Measurements from ENCODE around the gene ADGRL2. TPM values are rescaled to one million over a fixed set of nuclear protein-coding genes. Genes with fewer than 3 reads are reported as not detected.

Gene ADGRL2
- total RNA-seq: not detected

DNA sequence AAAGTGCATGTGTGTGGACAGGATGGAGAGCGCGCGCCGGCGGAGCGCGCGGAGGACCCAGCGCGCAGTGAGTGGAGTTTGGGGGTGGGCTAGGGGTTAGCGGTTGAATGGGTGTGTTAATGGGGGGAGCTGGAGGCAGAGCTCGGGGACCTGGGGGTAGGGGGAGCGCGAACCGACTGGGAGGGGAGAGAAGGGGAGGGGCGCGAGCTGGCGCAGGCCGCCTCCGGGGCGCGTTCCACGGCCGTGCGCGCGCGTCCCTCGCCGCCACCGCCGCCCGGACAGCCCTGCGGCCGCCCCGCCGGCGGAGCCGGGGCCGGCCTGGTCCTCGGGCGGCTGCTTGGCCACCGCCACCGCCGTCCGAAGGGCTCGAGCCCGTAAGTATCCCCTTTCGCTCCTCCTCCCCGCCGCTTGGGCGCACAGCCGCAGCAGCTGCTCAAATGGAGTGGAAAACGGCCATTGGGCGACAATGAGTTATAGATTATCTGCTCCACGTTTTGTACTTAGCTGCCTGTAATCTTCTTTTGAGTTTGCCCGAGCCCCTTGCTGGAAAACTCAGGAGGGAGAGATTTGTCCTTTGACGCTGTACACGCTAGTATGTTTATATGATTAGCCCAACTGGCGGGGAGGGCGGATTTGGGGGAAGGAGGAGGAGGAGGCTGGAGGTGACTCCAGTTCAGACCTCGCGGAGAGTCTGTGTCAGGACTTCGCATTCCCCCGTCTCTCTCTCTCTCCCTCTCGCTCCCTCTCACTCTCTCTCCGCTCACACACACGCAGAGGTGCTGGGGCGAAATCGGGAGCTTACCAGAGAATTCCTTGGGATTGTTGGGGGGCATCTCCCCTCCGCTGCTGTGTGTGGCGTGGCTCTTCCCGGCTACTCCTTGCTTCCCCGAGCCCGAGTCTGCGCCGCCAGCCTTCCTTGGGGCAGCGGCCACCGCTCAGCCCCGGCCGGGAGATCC is at the start of gene ADGRL2:
Gene ADGRL2, plus strand, starts transcription at position 240 of the 956 bp plus-strand sequence. CDS start 36,051 bp downstream, outside the sequence.
- Mint-ChIP-seq H3K36me3 (no peaks in the 10 kb centered on the region), H3K4me3 (peak within 1 kb of the TSS; percentile 58), H3K27me3 (peaks cover 70% of the 10 kb centered on the region), H3K9me3 (no peaks in the 10 kb centered on the region), H3K4me1 (peaks cover 5% of the 10 kb centered on the region), H3K27ac (no peak within 1 kb of the TSS)
- DNase-seq: peak; percentile 5

DNA sequence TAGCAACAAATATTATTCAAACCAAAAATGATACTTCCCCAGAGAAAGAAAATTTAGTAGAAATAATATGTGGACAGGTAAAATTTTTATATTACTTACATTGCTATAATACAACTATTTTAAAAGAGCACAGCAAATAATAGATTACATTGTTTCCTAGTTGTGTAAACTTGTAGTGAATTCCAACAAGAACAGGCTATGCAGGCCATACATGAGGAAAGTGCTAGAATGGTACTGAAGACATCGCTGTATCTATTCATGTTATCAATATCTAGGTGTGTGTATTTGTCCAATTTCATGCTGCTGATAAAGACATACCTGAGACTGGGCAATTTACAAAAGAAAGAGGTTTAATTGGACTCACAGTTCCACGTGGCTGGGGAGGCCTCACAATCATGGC is 47.9 kb upstream of the ADGRL2 start:
- Mint-ChIP-seq H3K4me1 (no peaks in the 10 kb centered on the region), H3K9me3 (peaks cover 3% of the 10 kb centered on the region), H3K4me3 (no peak overlapping the region), H3K27ac (no peak overlapping the region), H3K27me3 (no peaks in the 10 kb centered on the region), H3K36me3 (no peaks in the 10 kb centered on the region)
- DNase-seq: no peak

DNA sequence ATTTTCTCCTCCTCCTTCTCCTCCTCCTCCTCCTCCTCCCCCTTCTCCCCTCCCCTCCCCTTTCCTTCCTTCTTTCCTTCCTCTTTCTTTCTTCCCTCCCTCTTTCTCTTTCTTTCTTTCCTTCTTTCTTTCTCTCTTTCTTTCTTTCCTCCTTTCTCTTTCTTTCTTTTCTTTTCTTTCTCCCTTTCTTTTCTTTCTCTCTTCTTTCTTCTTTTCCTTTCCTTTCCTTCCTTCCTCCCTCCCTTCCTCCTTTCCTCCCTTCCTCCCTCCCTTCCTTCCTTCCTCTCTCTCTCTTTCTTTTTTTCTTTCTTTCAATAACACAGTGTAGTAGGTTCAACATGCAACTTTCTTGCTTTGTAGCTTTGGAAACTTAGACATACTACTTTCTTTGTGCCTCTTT is 46.3 kb upstream of the ADGRL2 start:
- Mint-ChIP-seq H3K4me1 (no peaks in the 10 kb centered on the region), H3K9me3 (peaks cover 3% of the 10 kb centered on the region), H3K27me3 (no peaks in the 10 kb centered on the region), H3K36me3 (no peaks in the 10 kb centered on the region), H3K4me3 (no peak overlapping the region), H3K27ac (no peak overlapping the region)
- DNase-seq: no peak

DNA sequence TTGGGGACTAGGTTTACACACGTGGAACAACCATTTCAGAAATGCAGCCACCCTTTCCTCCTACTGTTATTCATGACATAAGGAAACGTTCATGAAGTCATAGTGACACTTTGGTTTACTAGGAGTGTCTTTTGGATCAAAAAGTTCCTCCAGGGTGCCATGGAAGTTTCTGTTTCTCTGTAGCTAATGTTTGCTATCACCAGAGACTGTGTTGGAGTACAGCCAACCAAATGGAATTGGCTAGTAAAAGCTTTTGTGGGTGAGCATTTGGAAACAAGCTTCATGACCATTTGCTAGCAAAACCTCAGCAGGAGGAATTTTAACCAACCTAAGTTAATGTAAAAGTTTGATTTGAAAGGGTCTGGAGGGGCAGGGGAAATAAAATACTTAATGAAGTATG is 43.9 kb upstream of the ADGRL2 start:
- H3K27ac Mint-ChIP-seq: no peak overlapping the region
- H3K4me1 Mint-ChIP-seq: no peaks in the 10 kb centered on the region
- H3K9me3 Mint-ChIP-seq: peaks cover 3% of the 10 kb centered on the region
- no peaks in the 10 kb centered on the region for H3K36me3 Mint-ChIP-seq
- no peak overlapping the region for H3K4me3 Mint-ChIP-seq
- DNase-seq: no peak
- H3K27me3 Mint-ChIP-seq: no peaks in the 10 kb centered on the region

DNA sequence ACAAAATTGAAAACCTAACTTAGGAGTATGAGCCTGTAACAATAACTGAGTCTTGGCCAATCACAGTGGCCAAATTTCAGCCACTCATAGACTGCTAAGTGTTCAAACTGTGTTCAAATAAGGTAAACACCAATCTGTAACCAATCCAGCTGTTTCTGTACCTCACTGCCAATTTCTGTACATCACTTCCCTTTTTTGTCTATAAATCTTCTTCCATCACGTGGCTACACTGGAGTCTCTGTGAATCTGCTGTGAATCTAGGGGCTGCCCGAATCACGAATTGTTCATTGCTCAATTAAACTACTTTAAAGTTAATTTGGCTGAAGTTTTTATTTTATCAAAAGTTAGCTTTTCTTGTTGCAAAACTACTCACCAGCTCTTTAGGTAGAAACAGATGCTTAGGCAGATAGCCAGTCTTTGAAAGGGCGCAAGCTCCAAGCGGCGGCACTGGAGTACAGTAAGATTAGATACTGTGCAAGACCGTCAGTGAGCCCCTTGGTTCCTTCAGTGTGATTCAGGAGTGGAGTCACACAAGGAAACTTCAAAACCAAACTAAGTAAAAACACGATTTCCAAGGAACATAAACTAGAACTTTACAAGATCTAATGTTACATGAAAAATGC is 43.2 kb upstream of the ADGRL2 start:
- Mint-ChIP-seq H3K36me3 (no peaks in the 10 kb centered on the region), H3K27ac (no peak overlapping the region), H3K9me3 (peaks cover 3% of the 10 kb centered on the region), H3K27me3 (no peaks in the 10 kb centered on the region), H3K4me3 (no peak overlapping the region), H3K4me1 (no peaks in the 10 kb centered on the region)
- DNase-seq: no peak

DNA sequence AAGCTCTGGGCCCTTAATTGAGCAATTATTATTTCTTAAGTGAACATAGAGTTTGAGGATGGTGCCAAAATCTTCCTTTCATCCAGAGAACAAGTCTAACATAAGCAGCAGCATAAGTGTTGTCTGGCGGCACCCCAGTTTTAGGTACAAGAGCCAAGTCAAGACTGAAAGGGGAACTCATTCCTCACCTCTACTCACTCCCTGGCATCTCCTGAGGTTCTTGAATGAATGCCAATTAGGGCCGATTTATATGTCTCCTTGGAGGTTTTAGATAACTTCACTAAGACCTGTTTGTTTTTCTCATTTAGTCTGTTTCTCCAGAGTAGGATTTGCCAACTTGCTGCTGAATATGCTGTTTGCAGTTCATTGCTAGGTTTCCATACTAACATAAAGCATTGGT is 42.6 kb upstream of the ADGRL2 start:
- no peak overlapping the region for H3K27ac Mint-ChIP-seq
- no peak overlapping the region for H3K4me3 Mint-ChIP-seq

DNA sequence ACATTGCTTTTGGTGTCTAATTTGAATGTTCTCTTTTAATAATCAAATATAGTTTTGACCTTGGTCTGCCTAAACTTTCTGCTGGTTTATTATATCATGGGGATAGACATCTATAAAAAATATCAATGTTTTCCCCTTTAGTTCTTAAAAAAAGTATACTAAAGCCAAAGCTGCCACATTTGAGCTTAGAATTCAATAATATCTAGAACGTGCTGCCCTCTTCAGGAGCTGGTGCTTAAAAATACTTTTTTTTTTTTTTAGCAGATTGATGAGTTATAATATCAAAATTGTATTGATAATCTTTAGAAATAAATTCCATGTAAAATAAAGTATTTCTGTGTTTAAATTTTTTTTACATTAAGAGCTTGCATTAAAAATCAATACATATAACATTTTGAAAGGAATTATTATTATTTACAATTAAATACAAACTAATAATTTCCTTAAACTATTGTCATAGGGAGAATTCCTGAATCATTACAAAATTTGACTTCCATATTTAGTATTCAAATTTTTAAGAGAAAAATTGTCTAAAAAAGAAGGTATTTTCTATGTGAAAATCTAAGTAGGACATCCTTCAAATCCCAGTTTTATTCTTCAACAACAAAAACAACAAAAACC is 40.1 kb upstream of the ADGRL2 start:
- H3K9me3 Mint-ChIP-seq: no peaks in the 10 kb centered on the region
- no peak for DNase-seq
- no peak overlapping the region for H3K4me3 Mint-ChIP-seq
- no peaks in the 10 kb centered on the region for H3K27me3 Mint-ChIP-seq
- no peaks in the 10 kb centered on the region for H3K4me1 Mint-ChIP-seq
- H3K27ac Mint-ChIP-seq: no peak overlapping the region
- no peaks in the 10 kb centered on the region for H3K36me3 Mint-ChIP-seq

More for the DNA sequence above, 42.6 kb upstream of the ADGRL2 start:
- Mint-ChIP-seq H3K4me1 (no peaks in the 10 kb centered on the region), H3K9me3 (peaks cover 1% of the 10 kb centered on the region), H3K36me3 (no peaks in the 10 kb centered on the region), H3K27me3 (no peaks in the 10 kb centered on the region)
- no peak for DNase-seq

DNA sequence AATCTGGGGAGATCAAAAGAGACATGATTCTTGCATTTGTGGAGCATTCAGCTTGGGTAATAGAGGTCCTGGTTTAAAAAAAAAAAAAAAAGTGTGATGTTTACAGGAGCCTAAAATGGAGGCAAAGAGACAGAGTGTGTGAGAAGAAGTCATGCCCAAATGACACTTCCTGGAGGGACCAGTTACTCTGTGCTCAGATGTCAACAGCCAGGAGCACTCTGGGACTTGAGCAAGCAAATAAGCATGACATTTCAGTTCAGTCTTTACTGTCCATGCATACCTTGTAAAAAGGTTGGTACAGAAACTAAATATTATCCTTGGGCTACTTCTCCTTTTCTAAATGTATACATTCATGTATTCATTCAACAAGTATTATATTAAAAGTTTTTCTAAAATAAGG is 25.2 kb upstream of the ADGRL2 start:
- no peaks in the 10 kb centered on the region for H3K4me1 Mint-ChIP-seq
- H3K36me3 Mint-ChIP-seq: no peaks in the 10 kb centered on the region
- no peaks in the 10 kb centered on the region for H3K9me3 Mint-ChIP-seq

DNA sequence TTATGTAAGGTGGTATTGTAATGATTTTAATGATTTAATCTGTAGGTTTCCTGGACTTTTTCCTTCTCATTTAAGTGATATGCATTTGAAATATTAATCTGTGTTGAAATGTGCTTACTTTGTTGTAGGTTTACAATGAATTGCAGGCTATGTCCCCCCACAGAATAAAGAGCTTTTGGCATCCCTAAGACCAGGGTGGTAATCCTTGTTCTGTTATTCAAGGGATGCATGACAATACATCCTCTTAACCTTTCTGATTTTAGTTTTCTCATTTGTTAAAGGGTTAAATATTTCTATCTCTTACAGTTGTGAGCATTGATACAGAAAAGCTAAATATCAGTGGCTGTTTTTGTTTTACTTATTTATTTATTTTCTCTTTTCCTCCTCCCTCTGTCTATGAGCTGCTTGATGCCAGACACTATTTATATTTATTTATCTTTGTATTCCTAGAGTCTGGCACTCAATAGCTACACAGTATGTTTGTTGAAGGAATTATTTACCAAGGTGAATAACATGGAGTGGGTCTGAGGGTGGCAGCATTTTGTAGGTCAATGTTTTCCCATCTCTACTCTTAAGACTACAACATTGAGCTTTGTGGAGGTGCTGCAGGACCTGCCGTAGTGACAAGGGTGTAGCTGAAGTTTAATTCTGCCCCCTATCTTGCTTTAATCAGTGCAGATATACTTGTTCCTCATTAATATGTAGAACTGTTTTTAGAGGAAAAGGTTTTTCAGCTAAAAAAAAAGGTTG is 19.9 kb upstream of the ADGRL2 start:
- H3K27me3 Mint-ChIP-seq: no peaks in the 10 kb centered on the region

More for the DNA sequence above, 25.2 kb upstream of the ADGRL2 start:
- DNase-seq: no peak
- Mint-ChIP-seq H3K27ac (no peak overlapping the region), H3K4me3 (no peak overlapping the region), H3K27me3 (no peaks in the 10 kb centered on the region)

DNA sequence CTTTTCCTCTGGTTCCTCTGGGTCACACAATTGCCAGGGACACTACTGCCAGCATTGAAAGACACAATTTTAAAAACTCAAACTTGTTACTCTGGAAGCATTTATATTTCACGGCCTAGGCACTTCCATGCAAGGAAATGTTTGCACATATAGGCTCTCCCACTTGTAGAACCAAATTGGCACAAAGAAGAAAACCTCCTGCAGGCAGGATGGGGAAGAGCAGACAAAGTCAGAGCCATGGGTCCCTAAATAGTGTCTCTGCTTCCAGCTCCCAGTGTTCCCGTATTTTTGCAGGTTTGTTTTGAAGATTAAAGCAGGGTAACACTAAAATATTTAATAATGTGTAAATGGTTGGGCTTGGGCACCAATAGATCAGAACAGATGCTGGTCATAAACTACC is 19.0 kb upstream of the ADGRL2 start:
- H3K27me3 Mint-ChIP-seq: no peaks in the 10 kb centered on the region
- H3K36me3 Mint-ChIP-seq: no peaks in the 10 kb centered on the region
- H3K4me3 Mint-ChIP-seq: no peak overlapping the region
- H3K27ac Mint-ChIP-seq: no peak overlapping the region
- no peaks in the 10 kb centered on the region for H3K9me3 Mint-ChIP-seq
- no peaks in the 10 kb centered on the region for H3K4me1 Mint-ChIP-seq
- no peak for DNase-seq

More for the DNA sequence above, 19.9 kb upstream of the ADGRL2 start:
- DNase-seq: no peak
- H3K9me3 Mint-ChIP-seq: no peaks in the 10 kb centered on the region
- H3K36me3 Mint-ChIP-seq: no peaks in the 10 kb centered on the region
- no peak overlapping the region for H3K4me3 Mint-ChIP-seq
- H3K4me1 Mint-ChIP-seq: no peaks in the 10 kb centered on the region
- H3K27ac Mint-ChIP-seq: no peak overlapping the region

DNA sequence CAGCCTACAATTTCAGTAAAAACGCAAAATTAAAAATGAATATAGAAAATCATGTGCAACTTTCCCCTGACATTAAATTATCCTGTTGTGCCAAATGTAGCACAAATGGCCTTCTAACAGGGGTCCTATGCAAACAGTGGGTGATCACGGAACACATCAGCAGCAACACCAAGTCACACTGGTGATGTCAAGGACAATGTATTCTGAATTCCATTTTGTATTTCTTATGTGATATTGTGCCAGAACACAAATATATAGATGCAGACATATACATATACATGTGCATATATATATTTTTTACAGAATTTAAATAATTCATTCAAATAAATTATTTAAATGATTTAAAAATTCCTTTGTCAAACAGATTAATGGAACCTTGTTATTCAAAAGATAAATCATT is 8.6 kb upstream of the ADGRL2 start:
- Mint-ChIP-seq H3K36me3 (no peaks in the 10 kb centered on the region), H3K4me3 (no peak overlapping the region), H3K9me3 (no peaks in the 10 kb centered on the region), H3K4me1 (no peaks in the 10 kb centered on the region), H3K27me3 (no peaks in the 10 kb centered on the region), H3K27ac (no peak overlapping the region)
- DNase-seq: no peak

DNA sequence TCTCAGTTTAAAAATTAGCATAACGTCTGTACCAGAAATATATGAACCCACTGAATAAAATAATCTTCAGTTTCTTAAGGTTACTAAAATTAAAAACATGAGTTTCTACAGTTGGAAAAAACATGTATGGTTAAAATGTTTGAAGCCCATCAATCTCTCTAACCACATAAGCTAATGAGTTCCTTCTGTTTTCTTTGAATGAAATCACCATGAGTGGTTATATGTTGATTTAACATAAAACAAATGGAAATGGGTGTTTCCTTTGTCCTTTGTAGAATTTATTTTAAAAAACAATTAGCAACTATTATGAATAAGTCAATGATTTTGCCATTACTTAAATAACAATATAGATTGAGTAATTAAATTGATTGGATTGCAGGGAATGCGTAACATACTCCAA is 3.0 kb upstream of the ADGRL2 start:
- no peak for DNase-seq
- H3K27ac Mint-ChIP-seq: no peak overlapping the region
- H3K4me3 Mint-ChIP-seq: no peak overlapping the region
- no peaks in the 10 kb centered on the region for H3K9me3 Mint-ChIP-seq
- H3K36me3 Mint-ChIP-seq: no peaks in the 10 kb centered on the region
- peaks cover 39% of the 10 kb centered on the region for H3K27me3 Mint-ChIP-seq
- H3K4me1 Mint-ChIP-seq: peaks cover 5% of the 10 kb centered on the region

DNA sequence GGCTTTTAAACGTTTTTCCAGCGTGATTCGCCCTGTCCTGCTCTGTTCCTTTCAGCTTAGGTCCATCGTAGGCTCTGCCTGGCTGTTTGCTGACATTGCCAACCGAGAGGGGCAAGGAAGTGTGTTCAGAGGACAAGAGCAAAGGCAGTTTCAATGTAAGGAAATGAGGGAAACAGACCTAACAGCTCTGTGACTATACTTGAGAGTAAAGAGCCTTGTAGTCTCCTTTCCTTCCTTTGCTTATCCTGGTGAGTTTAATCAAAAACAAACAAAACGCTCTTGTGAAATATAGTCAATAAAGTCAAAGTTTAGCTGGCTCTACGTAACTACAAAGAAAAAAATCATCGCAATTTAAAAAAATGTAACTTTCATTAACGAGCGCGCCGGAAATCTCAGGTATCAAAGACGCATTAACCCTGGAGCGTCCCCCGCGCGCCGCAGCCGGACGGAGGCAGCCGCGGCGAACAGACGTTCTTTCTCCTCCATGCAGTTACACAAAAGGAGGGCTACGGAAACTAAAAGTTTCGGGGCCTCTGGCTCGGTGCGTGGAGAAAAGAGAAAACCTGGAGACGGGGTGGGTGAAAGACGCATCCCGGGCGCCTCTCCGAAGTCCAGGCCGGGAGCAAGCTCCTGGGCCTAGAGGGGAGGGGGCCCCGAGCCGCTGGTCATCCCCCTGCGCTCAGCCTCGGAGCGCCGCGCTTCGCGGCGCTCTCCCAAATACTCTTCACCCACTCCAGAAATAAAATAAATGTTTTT is 617 bp upstream of the ADGRL2 start:
- DNase-seq: no peak
- Mint-ChIP-seq H3K27ac (no peak overlapping the region), H3K4me1 (peaks cover 5% of the 10 kb centered on the region), H3K36me3 (no peaks in the 10 kb centered on the region), H3K27me3 (peaks cover 61% of the 10 kb centered on the region), H3K4me3 (peak overlapping the region; percentile 45), H3K9me3 (no peaks in the 10 kb centered on the region)
